NCI-H1930 (cell line): ENCODE results near the gene NOL4L.
A peak's percentile ranks its signal among the peaks of the same experiment; 100 is the strongest.

Experiments used
- DNase-seq, 2 experiments: peaks; one replicate each; lab custom pipeline; 2025; lab: John Stamatoyannopoulos, UW

The NOL4L gene

GRCh38 chr20:32456869-32457478, 128.2 kb downstream of the NOL4L start:
- DNase-seq, result peak in 1 of 2 experiments; percentile 64

GRCh38 chr20:32455901-32456701, 129.0 kb downstream of the NOL4L start:
- DNase-seq, result no peak

- no peak for DNase-seq
Measured at GRCh38 chr20:32455171-32455900, 129.8 kb downstream of the NOL4L start.

GRCh38 chr20:32454164-32455145, 130.7 kb downstream of the NOL4L start:
- DNase-seq, result no peak

- DNase-seq, result no peak
Measured at GRCh38 chr20:32453467-32454163, 131.5 kb downstream of the NOL4L start.

GRCh38 chr20:32452776-32453466, 132.2 kb downstream of the NOL4L start:
- no peak for DNase-seq

GRCh38 chr20:32451682-32452461, 133.3 kb downstream of the NOL4L start:
- no peak for DNase-seq

GRCh38 chr20:32451340-32451681, 133.8 kb downstream of the NOL4L start:
- DNase-seq, result no peak

- DNase-seq, result no peak
Measured at GRCh38 chr20:32450484-32451061, 134.6 kb downstream of the NOL4L start.

- DNase-seq, result no peak
Measured at GRCh38 chr20:32449890-32450401, 135.2 kb downstream of the NOL4L start.

GRCh38 chr20:32449057-32449889, 135.9 kb downstream of the NOL4L start:
- DNase-seq, result no peak

GRCh38 chr20:32448306-32449056, 136.7 kb downstream of the NOL4L start:
- no peak for DNase-seq

GRCh38 chr20:32447136-32448027, 137.8 kb downstream of the NOL4L start:
- DNase-seq, result no peak

GRCh38 chr20:32446301-32447100, 138.6 kb downstream of the NOL4L start:
- DNase-seq, result no peak

- DNase-seq, result no peak
Measured at GRCh38 chr20:32445539-32446273, 139.4 kb downstream of the NOL4L start.
